BJ (cell line): ENCODE data around the gene ATP11C. TPM values are rescaled to one million over a fixed set of nuclear protein-coding genes. Genes with fewer than 3 reads are reported as not detected.

Experiments
- CTCF ChIA-PET: fragments of 350-600 bp; formaldehyde crosslinking; extraction: SDS; loops from one replicate; lab custom pipeline; 2021; ENCODE audit warnings: antibody characterized with exemption, inconsistent platforms; lab: Yijun Ruan, JAX
- POLR2A ChIA-PET: fragments of 300-600 bp; sonication (Branson Sonifier 250); formaldehyde crosslinking; extraction: SDS; loops from one replicate; lab custom pipeline; 2021; ENCODE audit warnings: antibody characterized with exemption; lab: Charles Lee
- DNase-seq: peaks from one replicate; pipeline ENCODE4 v3.0.0-alpha.2; 2011; ENCODE audit warnings: low read depth
- H3K27me3 ChIP-seq: 2 replicates; pipeline ENCODE4 v1.6.0; 2011; ENCODE audit warnings: low read length; ENCODE audit not compliant: control insufficient read depth, insufficient read depth
- H3K36me3 ChIP-seq: 2 replicates; pipeline ENCODE4 v1.5.1; 2011; ENCODE audit warnings: low read length; ENCODE audit not compliant: control insufficient read depth, insufficient read depth
- H3K4me3 ChIP-seq: 2 replicates; pipeline ENCODE4 v1.5.1; 2011; ENCODE audit warnings: low read depth, mild to moderate bottlenecking, control low read depth, low read length
- CTCF ChIP-seq: IDR thresholded peaks from 2 replicates; pipeline ENCODE4 v1.5.1; 2011; ENCODE audit warnings: low read depth, mild to moderate bottlenecking, control low read depth, inconsistent platforms, low read length, moderate library complexity; ENCODE audit not compliant: insufficient read depth
- polyA plus RNA-seq: library from polyadenylated mRNA; depleted of rRNA; stranded (reverse); fragments of >200 nt; gene quantifications from 2 replicates; pipeline ENCODE4 v1.2.3, GENCODE V29; 2011

The ATP11C gene
- polyA plus RNA-seq, 1 experiment = 7.7 TPM

GRCh38 chrX:139826065-139827044 lies 106.5 kb downstream of the ATP11C start:
- TF ChIP-seq CTCF = no peak
- Histone ChIP-seq H3K36me3 (no peaks in the 10 kb centered on the region), H3K4me3 (no peak overlapping the region), H3K27me3 (no peaks in the 10 kb centered on the region)
- peak; percentile 33 for DNase-seq
- ChIA-PET CTCF (no interaction called here), POLR2A (no interaction called here)

GRCh38 chrX:139825618-139826017 lies 107.2 kb downstream of the ATP11C start:
- no peak for TF ChIP-seq CTCF
- Histone ChIP-seq H3K4me3 (no peak overlapping the region), H3K36me3 (no peaks in the 10 kb centered on the region), H3K27me3 (no peaks in the 10 kb centered on the region)
- DNase-seq = no peak
- POLR2A ChIA-PET = no interaction called here
- CTCF ChIA-PET = no interaction called here

GRCh38 chrX:139823806-139824205 lies 109.0 kb downstream of the ATP11C start:
- ChIA-PET CTCF (no interaction called here), POLR2A (no interaction called here)
- Histone ChIP-seq H3K4me3 (no peak overlapping the region), H3K36me3 (no peaks in the 10 kb centered on the region), H3K27me3 (no peaks in the 10 kb centered on the region)
- no peak for DNase-seq
- no peak for TF ChIP-seq CTCF

- H3K36me3 ChIP-seq = no peaks in the 10 kb centered on the region
- CTCF ChIA-PET = no interaction called here
Measured at GRCh38 chrX:139820358-139820984, 112.4 kb downstream of the ATP11C start.

More at GRCh38 chrX:139820358-139820984, 112.4 kb downstream of the ATP11C start:
- no peak for DNase-seq
- Histone ChIP-seq H3K4me3 (no peak overlapping the region), H3K27me3 (no peaks in the 10 kb centered on the region)
- no peak for TF ChIP-seq CTCF
- POLR2A ChIA-PET = no interaction called here
